Liver (tissue), 3 donors: ENCODE data around the gene PALLD.

Experiments
- EGR1 ChIP-seq, 2 donors: IDR thresholded peaks; 2 replicates each; pipeline ENCODE4 v1.6.1; 2016 to 2018; ENCODE audit warnings: antibody characterized with exemption in 2 of 2, low read depth in 2 of 2
- RAD21 ChIP-seq, 2 donors: IDR thresholded peaks; 2 replicates each; pipeline ENCODE4 v1.6.1; 2016; ENCODE audit warnings: antibody characterized with exemption in 2 of 2, mild to moderate bottlenecking in 2 of 2
- TAF1 ChIP-seq: conservative IDR thresholded peaks from 2 replicates; pipeline ENCODE4 v1.6.1; 2016; ENCODE audit warnings: antibody characterized with exemption, mild to moderate bottlenecking
- TF ChIP-seq, protein P1 (sequence below): fragments of 150-350 bp; IDR thresholded peaks from 2 replicates; pipeline ENCODE4 v1.5.1; 2017; ENCODE audit warnings: improper control_type of control experiment, low read depth, low read length; ENCODE audit not compliant: missing input control
- TF ChIP-seq, protein P2 (sequence below): IDR thresholded peaks from 2 replicates; pipeline ENCODE4 v1.6.1; 2016; ENCODE audit warnings: antibody characterized with exemption
- TF ChIP-seq, protein P3 (sequence below): IDR thresholded peaks from 2 replicates; pipeline ENCODE4 v1.6.1; 2016; ENCODE audit warnings: antibody characterized with exemption
- donor health status: healthy.
- donor health status: healthy.

DNA sequence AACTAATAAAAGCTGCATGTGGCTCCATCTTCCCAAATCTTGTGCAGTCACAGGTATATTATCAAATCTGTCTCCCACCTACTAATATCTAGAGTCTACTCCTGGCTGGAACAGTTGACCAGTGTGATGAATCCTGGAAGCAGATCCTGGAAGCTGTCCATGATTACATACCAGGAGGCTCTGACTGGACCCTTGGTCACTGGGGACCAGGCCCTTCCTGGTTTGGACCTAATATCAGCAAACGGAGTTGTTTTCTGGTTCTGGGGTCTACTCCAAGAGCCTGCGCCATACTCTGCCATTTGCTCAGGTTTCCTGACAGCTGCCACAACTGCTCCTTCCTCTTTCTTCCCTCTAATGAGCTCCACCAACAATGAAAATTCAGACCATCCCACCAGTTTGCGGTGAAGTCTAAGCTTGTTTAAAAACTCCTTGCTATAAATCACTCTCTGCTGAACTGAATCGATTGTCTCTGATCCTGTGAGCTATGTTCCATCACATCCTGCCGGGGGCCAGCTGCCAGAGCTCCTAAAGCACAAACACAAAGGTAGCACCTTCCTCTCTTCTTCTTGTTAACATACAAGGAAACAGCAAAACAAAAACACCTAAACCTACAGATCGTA, 114.2 kb downstream of the PALLD start:
- no peak for TF ChIP-seq EGR1 (IDR thresholded peaks at IDR 0.05; ENCODE audit: low read depth in 2 of 2)
- TF ChIP-seq, protein P1, sequence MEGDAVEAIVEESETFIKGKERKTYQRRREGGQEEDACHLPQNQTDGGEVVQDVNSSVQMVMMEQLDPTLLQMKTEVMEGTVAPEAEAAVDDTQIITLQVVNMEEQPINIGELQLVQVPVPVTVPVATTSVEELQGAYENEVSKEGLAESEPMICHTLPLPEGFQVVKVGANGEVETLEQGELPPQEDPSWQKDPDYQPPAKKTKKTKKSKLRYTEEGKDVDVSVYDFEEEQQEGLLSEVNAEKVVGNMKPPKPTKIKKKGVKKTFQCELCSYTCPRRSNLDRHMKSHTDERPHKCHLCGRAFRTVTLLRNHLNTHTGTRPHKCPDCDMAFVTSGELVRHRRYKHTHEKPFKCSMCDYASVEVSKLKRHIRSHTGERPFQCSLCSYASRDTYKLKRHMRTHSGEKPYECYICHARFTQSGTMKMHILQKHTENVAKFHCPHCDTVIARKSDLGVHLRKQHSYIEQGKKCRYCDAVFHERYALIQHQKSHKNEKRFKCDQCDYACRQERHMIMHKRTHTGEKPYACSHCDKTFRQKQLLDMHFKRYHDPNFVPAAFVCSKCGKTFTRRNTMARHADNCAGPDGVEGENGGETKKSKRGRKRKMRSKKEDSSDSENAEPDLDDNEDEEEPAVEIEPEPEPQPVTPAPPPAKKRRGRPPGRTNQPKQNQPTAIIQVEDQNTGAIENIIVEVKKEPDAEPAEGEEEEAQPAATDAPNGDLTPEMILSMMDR: no peak
- TF ChIP-seq RAD21 (IDR thresholded peaks at IDR 0.05): no peak
- TF ChIP-seq, protein P2, sequence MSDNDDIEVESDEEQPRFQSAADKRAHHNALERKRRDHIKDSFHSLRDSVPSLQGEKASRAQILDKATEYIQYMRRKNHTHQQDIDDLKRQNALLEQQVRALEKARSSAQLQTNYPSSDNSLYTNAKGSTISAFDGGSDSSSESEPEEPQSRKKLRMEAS: no peak
- TF ChIP-seq, protein P3, sequence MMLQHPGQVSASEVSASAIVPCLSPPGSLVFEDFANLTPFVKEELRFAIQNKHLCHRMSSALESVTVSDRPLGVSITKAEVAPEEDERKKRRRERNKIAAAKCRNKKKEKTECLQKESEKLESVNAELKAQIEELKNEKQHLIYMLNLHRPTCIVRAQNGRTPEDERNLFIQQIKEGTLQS: no peak
- no peak for TF ChIP-seq TAF1
